VCaP (cell line): ENCODE data around the gene C16orf74.

Source experiments
- H3K27ac ChIP-seq: fragments of 450-650 bp; 2 replicates; pipeline ENCODE4 v1.5.1; 2017
- CTCF ChIP-seq: fragments of 450-650 bp; conservative IDR thresholded peaks from 2 replicates; pipeline ENCODE4 v1.5.1; 2017; ENCODE audit warnings: mild to moderate bottlenecking, moderate library complexity

Gene C16orf74

DNA sequence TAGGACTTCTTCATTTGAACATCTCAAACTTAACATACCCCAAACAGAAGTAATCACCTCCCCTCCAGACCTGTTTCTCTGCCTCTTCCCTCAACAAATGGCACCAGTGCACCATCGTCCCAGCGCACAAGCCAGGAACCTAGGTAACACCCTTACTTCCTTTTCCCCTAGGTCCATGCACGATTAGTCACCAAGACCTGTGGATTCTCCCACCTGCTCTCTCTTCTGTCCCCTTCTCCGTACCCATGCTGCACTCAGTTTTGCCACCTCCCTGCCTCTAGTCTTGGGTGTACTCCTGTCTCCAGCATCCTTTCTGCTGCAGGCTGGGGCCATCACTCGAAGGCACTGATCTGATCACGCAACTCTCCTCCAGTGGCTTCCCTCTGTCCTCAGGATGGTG, 45.3 kb upstream of the C16orf74 start:
- TF ChIP-seq CTCF, result no peak
- H3K27ac ChIP-seq, result no peak overlapping the region

DNA sequence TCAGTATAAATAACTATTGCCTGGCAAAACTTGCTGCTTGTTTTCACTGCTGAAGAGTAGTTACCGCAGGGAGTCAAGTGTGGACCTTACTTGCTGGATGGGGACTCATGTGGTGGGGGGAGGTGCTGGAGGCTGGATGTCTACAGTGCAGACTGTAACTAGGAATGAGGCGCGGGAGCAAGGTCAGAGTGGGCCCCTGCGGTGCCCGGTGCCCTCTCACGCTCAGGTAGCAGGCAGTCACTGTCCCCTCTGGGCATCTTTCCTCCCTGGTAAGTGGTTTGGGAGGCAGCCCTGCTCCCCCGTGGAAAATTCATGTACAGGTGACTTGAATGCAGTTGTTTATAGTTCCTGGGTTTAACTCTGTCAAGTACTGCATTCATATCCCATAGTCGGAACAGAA, 43.8 kb upstream of the C16orf74 start:
- no peak for TF ChIP-seq CTCF
- no peak overlapping the region for H3K27ac ChIP-seq

- H3K27ac ChIP-seq, result no peak overlapping the region
- no peak for TF ChIP-seq CTCF
Measured at GRCh38 chr16:85793662-85794298, 42.9 kb upstream of the C16orf74 start.

- H3K27ac ChIP-seq, result no peak overlapping the region
- no peak for TF ChIP-seq CTCF
Measured at GRCh38 chr16:85789773-85790172, 38.9 kb upstream of the C16orf74 start.

DNA sequence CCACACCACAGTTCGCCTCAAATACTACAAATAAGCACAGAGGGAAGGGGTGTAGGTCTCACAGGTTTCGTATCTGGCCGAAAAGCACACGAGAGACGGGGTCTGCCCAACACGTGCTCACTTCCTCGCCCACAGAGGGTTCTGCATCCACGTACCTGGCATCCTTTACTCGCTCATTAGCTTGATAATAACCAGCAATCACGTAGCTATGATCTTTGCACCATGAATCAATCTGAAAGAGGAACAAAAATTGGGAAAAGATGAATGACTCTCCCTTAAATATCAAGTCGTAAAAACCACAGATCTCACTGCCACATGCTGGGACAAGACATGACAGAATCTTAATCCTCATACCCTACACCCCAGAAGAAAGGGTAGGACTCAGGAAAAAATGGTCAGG, 37.9 kb upstream of the C16orf74 start:
- H3K27ac ChIP-seq, result no peak overlapping the region
- TF ChIP-seq CTCF, result no peak

- no peak for TF ChIP-seq CTCF
- H3K27ac ChIP-seq, result no peak overlapping the region
Measured at GRCh38 chr16:85785927-85786326, 35.0 kb upstream of the C16orf74 start.

DNA sequence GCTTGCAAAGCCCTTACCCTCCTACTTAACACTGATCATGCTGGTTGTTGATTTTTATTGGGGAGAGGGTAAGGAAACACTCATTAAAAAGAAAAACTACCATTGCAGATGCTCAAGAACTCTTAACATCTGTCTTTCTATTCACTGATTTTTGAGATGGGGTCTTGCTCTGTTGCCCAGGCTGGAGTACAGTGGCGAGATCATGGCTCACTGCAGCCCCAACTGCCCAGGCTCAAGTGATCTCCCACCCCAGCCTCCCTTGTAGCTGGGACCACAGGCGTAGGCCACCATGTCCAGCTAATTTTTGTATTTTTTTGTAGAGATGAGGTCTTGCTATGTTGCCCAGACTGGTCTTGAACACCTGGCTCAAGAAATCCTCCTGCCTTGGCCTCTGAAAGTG, 33.9 kb upstream of the C16orf74 start:
- TF ChIP-seq CTCF, result no peak
- no peak overlapping the region for H3K27ac ChIP-seq

GRCh38 chr16:85783441-85783840, 32.5 kb upstream of the C16orf74 start:
- TF ChIP-seq CTCF, result no peak
- no peak overlapping the region for H3K27ac ChIP-seq
